ENCODE results near the gene TMIE.
"Not testable (repeated sequence)": the region's sequence is repeated elsewhere in the genome, so short reads cannot be mapped to it uniquely, and the experiment has no call there.

TMIE gene

DNA sequence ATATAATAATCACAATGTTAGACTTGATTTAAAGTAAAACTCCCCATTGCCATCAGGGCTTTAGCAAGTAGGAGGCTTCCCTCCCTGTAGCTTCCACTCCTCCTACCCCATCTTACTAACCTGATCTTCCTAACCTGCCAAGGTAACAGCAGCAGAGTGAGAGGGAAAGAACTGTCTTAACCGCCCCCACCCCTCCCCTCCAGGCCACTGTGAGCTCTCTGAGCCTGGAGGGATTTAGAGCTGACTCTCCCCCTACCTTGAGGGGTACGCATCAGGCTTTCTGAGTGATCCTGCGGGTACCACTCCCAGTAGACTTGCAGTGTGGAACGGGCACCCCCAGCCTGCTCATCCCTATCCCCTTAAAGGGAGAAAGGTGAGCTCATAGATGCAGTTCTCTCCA is 27.8 kb downstream of the TMIE start:
- no peak for DNase-seq

DNA sequence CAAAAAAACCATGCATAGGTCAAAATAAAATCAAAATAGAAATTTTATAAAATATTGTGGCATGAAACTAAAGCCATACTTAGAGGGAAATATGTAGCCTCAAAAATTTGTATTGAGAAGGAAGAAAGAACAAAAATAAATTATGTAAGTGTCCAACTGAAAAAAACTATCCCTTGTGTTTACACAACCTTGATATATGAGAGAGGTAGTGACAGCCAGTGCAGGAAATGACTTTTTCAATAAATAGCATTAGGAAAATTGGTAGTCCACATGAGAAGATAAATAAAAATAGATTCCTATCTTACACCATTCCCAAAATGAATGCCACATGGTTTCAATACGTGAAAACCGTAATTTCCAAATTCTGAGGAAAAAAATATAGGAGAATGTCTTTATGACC is 29.6 kb downstream of the TMIE start:
- no peak for DNase-seq

DNA sequence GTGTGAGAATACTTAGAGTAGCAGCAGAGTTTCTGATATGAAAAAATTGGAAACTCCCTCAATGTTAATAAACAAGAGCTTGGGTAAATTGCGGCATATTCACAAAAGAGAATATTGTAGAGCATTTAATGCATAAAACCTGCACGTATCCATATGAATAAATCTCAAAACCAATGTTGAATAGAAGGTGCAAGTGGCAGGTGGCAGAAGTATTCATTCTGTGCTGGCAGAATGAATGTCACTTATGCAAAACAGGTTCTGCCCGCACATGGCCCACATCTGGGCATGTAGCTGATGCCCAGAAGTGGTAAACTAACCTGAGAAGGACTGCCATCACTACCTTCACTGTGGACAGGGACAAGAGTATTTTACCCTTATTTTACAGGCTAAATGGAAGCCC is 30.6 kb downstream of the TMIE start:
- no peak for DNase-seq

DNA sequence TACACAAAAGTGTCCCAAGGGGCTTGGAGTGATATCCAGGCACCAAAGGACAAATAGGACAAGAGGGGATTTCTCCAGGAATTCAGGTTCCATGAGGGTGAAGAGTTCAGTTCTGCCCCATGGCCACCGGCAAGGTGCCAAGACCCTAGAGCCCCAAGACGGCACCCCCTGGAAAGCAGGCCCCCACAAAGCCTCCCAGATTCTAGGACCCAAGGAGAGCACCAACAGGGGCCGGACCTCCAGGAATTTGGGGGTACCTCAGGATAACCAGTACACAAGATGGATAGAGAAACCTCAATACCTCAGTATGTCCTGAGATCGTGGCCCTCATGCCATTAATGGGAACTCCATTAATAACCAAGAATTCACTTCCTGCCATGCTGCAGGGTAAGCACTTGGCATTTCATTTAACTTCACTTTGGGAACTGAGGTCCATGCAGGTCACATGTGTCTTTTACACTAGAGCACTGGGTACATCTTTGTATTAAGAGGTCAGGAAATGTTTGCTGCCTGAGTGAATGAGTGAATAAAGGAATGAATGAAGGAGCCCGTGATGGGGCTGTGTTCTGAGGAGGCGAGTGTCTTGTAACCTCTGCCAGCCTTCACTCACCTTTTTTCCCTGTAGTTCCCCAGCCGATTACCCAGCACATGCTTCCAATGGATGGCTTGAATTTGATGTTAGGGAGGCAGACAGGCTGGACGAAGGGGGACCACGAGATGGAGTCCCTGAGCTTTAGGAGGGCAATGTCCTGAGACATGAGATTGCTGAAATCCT is 32.0 kb downstream of the TMIE start:
- DNase-seq = no peak

DNA sequence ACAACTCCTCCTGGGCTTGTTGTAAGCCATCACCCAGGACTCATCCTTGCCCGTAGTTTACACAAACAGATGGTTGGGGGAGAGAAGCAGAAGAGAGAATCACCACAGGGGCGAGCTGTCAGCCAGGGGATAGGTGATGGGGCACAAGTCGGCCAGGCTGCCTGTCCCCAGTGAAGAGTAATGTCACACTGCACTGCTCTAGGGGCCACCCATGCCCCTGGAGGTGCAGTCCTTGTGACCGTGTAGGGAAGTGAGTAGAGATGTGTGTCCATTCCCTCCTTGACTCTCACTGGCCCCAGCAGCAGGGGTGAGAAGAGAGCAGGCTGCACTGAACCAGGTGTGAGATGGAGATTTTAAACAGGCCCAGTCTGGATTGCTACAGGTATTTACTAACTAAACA is 33.6 kb downstream of the TMIE start:
- no peak for DNase-seq

DNA sequence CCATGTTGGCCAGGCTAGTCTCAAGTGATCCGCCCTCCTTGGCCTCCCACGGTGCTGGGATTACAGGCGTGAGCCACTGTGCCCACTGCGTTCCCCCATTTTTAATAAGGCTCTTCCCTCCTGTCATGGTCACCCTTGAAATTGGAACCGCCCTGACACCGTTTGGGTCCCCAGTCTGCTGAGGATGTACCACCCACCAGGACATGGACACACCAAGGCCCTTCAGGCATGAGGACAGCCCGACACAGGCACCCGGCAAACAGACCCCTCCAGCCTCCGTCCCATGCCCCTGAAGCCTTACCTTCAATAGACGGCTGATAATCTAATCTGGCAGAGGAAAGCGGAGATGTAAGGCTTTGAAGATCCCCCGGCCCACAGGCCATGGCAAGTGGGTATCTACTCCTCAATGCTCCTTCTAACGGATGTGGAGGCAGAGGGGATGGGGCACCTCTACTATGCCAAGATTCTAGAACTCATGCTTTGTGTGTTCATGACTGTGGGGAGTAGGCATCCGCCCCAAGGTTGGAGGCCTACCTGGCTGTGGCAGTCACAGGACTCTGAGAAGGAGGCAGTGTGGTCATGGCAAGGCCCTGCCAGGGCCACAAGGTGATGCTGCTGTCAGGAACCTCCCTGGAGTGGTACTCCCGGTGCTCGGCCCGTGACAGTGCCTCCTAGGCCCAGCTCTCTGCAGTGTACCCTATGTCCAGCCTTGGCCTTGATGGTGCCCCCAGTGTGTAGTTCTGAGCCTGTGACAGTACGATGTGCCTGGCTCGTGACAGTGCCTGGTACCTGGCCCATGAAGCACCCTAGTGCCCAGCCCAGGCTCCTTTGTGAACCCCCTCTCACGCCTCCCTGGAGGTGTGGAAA is 35.0 kb downstream of the TMIE start:
- no peak for DNase-seq

DNA sequence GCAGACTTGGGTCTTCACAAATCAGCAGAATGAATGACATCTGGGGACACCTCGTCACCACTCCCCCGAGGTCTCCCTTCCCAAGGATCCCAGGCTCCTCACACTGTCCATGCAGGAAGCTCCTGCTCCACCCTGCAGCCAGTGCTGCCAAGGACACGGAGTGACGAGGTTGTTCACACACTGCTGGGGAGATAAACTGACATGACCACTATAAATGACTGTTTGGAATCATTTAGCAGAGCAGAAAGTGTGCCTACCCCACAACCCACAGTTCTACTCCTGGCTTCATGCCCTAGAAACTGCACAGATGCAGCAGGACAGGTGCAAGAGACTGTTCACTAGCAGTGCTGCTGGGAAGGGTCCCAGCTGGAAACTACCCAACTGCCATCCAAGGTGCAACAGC is 36.1 kb downstream of the TMIE start:
- no peak for DNase-seq

DNA sequence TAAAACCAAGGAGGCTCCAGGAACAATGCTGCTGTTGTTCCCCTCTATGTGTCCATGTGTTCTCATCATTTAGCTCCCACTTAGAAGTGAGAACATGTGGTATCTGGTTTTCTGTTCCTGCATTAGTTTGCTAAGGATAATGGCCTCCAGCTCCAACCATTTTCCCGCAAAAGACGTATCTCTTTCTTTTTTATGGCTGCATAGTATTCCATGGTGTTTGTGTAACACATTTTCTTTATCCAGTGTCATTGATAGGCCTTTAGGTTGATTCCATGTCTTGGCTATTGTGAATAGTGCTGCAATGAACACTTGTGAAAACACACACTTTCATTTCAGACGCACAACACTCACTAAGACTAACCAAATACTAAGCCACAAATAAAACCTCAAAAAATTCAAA is 38.4 kb downstream of the TMIE start:
- DNase-seq = not testable (repeated sequence)

DNA sequence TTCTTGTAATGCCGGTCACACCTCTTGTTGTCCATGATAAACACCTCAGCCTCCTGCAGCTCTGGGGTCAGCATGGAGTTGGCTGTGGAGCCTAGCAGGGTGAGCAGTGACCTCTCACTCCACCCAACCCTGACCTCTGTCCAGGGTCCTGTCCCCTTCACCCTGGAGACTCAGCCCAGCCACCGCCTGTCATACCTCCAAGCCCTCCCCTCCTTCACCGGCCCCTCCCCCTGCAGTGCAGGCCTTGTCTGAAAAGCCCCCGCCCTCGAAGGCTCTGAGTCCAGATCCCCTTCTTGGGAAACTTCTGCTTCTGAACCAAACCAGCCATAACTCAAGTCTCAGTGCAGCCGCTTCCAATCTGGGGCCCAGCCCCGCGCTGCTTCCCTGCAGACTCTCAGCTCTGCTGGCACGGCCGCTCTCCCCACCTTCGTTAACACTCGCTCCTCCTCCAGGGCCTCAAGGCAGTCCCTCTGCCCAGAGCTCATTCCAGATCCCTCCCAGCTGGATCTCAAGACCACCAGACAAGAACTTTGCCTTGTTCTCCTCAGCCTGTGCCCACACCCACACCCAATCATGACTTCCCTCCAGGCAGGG is 41.9 kb downstream of the TMIE start:
- DNase-seq = no peak

DNA sequence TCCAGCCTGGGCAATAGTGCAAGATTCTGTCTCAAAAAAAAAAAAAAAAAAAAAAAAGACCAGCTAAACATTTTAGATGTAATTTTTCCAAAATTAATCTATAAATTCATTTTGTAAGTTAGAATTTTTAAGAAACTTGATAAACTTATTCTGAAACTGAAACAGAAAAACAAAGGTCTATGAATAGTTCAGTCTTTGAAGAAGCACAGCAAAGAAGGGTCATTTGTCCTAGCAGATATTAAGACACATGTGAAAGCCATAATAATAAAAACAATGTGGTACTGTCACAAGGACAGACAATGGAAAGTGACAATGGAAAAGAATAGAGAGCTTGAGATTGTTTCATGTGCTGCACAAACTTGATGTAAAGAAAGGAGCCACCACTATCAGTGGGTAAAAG is 45.5 kb downstream of the TMIE start:
- DNase-seq = no peak

DNA sequence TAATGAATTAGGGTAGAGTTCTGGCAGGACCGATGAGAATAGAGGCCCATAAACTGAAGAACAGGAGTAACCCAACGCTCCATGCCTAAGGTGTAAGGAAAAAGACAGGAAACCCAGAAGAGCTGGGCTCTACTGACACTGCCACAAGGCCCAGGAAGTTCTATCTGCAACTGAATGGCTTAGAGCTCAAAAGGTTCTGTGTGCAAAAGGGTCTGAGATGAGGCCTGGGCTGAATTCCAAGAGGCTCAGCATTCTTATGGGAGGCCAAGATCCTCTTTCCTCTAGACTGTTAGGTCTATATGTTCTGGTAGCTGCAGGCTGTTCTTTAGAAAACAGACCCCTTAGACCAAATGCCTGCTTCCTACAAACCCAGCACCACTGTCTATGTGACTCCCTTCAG is 47.0 kb downstream of the TMIE start:
- peak; percentile 2 for DNase-seq

DNA sequence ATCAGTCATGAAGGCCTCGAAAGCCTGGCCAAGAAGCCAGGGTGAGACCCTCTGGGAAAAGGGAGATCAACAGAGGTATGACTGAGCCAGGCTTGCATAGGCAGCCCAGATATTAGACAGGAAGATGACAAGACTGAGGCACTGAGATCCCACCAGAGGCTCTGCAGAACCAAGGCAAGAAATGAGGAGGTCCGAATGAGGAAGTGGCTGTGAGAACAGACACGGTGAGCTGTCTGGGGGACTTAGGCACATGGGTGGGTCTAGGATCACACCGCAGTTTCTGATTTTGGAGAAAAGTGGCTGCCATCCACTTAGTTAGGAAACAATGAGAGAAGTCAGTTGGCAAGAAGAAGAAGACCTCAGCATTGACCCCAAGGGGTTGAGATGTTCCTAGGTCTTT is 47.9 kb downstream of the TMIE start:
- no peak for DNase-seq

DNA sequence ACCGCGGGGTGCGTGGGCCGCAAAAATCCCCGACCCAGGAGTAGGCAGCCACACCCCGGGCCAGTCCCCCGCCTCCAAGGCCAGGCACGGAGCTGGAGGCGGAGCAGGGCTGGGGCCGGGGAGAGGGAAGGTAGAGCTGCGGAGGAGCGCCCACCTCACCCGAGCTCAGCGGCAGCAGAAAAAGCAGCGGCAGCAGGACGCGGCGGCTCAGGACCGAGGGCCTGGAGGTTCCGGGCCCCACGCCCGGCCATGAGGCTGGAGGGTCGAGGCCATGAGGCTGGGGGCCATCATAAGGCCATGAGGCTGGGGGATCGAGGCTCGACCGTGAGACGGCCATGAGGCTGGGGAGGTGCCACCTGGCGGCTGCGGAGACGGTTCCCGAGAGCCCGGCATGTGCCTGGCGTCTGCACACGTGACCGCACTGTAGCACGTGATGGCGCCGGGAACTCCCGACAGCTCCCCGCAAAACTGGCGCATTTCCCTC is 49.4 kb downstream of the TMIE start:
- no peak for DNase-seq

DNA sequence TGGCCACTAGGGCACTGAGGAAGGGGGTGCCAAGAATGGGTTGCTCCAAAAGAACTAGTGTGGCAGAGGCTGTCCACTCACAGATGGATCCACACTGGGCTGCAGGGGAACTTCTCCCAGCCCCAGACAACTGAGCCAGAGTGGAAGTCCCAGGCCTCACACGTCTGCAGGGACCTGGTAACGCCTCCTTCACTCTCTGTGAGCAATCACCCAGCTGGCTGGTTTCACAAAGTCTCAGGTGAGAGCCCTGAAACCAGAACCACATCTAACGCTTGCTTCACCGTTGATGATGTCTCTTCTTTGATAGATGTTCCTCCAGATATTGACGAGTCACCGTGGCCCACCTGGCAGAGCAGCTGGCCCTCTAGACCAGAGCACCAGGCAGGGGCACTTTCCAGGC is 51.9 kb downstream of the TMIE start:
- not testable (repeated sequence) for DNase-seq

DNA sequence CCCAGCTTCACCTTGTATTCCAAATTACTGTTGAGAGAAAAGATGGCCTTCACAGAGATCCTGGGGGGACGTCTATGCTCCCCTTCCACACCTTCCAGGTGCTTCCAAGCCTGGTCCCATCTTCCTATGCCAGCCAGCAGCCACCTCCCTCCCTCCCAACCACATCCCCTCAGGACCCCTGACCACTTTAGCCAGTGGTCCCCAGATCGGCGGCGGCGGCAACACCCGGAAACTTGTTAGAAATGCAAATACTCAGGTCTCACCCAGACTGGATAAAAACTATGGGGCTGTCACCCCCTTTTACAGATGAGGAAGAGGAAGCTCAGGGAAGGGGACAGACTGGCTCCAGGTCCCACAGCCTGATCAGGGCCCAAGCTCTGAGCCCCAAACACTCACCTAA is 54.5 kb downstream of the TMIE start:
- no peak for DNase-seq

DNA sequence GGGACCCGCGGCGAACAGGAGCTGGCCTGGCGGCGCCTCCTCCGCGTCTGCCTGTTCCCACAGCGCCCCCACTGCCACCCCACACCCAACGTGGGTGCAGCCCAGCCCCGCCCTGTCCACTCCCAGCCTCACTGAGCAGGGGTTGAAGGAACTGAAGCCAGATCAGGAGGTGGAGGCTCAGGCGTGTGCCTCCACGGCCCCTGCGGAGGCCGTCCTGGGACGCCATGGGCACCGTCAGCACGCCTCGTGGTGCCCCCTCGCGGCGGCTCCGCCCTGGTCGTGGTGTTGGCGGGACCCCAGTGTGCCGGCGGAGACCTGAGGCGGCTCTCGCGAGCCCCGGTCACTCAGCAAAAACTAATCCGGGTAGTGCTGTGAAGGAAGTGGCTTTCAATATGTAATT is 55.5 kb downstream of the TMIE start:
- no peak for DNase-seq

DNA sequence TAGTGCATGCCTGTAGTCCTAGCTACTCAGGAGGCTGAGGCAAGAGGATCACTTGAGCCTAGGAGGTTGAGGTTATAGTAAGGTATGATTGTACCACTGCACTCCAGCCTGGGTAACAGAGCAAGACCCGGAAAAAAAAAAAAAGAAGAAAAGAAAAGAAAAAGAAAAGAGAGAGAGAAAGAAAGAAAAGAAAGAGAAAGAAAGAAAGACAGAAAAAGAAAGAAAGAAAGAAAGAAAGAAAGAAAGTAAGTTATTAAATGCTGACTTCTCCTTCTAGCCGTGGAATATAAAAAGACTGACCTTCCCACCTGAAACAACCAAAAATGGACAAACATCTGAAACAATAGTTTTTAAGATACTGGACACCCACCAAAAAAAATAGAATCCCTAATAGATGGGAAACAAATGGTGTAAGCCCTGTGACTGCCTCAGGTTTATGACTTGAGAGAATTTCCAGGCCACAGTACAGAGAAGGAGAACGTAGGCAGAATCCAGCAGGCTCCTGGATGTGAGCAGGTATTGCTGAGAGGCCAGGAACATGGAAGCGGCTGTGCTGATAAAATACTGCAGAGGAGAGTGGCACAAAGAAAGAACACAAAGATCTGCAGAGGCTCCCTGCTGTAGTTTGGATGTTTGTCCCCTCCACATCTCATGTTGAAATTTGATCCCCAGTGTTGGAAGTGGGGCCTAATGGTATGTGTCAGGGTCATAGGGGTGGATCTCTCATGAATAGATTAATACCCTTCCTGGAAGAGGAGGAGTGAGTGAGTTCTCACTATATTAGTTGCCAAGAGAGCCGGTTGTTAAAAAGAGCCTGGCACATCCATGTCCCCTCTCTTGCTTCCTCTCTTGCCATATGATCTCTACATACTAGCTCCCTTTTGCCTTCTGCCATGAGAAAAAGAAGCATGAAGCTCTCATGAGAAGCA is 58.3 kb downstream of the TMIE start:
- no peak for DNase-seq

Measured in fibroblast of upper back skin (primary cell).